HG02588 (cell line): ENCODE data around the gene DISP2.
A peak's percentile ranks its signal among the peaks of the same experiment; 100 is the strongest.

ENCODE experiments used
- ATAC-seq: cut with Tn5 transposase; IDR thresholded peaks from one replicate; pipeline ENCODE4 v1.9.1; 2021; ENCODE audit warnings: mild to moderate bottlenecking, moderate library complexity; ENCODE audit not compliant: unreplicated experiment

DISP2 gene

DNA sequence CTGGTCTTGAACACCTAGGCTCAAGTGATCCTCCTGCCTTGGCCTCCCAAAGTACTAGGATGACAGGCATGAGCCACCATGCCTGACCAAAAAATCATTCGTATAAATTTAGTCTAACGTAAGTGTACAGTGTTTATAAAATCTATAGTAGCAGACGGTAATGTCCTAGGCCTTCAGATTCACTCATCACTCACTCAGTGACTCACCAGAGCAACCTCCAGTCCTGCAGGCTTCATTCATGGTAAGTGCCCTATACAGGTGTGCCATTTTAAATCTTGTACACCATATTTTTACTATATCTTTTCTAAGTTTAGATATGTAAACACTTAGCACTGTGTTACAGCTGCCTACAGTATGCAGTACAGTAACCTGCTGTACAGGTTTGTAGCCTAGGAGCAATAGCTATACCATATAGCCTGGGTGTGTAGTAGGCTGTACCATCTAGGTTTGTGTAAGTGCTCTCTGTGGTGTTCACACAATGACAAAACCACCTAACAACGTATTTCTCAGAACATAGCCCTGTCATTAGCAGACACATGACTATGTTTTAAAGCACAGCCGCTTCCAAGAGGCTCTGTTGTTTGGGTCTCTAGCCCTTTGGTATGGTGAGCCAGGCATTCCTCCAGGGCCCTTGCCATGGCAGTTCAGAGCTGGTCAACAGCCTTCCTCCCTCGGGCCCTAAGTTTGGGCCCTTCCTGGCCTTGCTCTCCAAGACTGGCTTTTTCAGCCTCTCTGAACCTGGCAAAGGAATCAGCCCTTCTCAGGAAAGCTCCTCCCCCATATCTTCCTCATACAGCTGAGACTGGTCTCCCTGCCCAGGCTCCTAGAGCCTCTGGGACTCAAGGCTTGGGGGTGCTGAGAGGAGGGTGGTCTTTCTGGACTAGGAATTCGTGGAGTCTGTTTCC lies 15.4 kb upstream of the DISP2 start:
- ATAC-seq: no peak

DNA sequence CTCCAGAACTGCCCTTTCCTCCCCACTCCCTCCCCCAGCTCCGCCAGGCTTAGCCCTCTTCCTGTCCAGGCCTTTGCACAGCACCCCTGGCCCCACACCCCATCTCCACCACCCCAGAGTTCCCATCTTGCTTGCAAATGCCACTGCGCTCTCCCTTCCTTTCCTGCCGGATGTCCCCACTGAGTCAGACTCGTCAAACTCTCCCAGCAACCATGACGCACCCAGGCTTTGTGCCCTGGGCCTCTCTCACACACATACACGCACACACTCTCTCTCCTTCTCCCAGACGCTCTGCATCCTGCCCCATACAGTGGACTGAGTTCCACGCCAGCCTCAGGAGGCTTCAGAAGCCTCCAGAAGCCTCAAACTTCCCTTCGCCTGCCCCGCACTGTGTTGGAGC lies 14.5 kb upstream of the DISP2 start:
- ATAC-seq: no peak

DNA sequence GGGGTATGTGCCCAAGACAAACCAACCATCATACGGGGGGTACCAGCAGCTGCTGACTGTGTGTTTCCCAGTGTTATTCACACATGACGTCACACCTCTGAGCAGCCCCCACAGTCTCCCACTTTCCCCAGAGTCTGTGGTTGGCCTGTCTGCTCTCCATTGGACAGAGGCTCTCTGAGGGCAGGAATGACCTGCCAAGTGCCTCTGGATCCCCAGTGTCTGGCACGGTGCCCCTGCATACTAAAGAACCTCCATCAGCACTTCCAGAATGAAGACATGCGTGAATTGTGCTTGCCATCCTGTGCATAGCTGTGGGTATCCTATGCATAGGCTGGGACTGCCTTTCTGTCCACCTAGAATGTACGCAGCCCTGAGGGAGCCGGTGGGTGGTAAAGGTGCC lies 13.8 kb upstream of the DISP2 start:
- ATAC-seq: no peak

- no peak for ATAC-seq
Observed at GRCh38 chr15:40344631-40345120, 13.3 kb upstream of the DISP2 start.

- no peak for ATAC-seq
Observed at GRCh38 chr15:40345225-40345866, 12.7 kb upstream of the DISP2 start.

DNA sequence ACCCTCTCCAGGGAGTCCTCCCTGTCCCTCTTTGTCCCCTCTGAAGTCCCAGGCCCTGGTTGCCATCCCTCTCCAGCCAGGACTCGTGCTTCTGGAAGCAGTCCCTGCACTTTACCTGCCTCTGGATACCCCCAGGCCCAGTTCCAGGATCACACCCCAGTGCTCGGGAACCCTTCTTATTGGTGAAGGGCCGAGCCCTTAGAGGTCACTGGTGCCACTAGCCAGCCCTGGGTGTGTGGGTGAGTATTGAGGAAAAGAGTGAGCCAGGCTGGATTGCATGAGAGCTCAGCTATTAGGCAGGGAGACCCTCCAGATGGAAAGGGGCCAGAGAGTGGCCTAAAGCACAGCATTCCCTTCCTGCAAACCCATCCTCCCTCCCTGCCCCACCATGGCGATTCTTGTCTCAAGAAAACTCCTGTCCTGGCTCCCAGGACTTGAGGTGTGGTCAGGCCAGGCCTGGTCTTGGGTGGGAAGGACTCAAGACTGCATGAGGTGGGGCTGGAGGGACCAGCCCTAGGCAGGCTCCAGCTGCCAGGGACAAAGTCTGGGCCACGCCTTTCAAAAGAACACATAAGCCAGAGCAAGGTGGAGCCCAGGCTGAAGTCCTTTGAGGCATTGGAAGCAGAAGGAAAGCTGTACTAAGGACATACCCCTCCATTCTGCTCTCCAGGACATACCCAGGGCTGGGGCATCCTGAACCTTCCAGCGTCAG lies 12.0 kb upstream of the DISP2 start:
- ATAC-seq: no peak

DNA sequence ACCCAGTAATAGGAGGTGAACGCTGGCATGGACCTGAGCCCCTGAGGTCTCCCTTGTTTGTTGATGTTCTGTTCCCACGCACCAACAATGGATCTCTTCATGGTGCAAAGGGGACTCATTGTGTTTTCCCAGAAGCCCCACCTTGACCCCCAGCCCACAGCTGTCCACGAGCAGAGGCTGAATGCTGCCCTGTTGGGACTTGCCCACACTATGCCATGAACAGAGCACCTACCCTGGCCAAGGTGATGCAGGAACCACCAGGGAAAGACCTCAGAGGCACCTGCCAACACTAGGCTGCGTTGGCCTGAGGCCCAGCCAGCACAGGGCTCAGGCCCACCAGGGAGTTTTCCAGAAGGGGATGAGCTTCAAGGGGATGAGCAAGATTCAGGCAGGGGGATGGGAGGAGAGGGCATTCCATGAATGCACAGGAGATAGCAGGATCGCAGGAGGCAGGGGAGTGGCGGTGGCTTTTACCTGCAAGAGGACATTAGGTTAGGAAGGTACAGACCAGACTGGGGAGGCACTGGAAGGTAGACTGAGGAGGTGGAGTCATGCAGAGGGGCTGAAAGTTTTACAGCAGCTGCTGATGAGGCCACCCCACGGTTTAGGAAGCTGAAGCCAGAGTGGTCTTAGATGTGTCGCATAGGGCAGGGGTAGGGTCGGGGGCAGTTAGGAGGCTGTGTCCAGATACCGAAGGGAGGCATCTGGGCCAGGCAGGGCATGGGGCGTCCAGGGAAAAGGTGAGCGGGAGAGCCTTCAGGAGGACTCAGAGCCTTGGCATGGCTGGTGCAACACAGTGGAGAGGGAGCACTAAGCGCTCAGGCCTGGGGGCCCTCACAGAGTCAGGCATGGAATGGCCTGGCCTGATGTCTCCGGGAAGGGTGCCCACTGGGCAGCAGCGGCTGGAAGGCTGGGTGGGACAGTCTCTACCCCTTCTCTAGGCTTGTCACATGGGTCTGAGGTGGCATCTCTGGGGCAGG lies 11.2 kb upstream of the DISP2 start:
- no peak for ATAC-seq

DNA sequence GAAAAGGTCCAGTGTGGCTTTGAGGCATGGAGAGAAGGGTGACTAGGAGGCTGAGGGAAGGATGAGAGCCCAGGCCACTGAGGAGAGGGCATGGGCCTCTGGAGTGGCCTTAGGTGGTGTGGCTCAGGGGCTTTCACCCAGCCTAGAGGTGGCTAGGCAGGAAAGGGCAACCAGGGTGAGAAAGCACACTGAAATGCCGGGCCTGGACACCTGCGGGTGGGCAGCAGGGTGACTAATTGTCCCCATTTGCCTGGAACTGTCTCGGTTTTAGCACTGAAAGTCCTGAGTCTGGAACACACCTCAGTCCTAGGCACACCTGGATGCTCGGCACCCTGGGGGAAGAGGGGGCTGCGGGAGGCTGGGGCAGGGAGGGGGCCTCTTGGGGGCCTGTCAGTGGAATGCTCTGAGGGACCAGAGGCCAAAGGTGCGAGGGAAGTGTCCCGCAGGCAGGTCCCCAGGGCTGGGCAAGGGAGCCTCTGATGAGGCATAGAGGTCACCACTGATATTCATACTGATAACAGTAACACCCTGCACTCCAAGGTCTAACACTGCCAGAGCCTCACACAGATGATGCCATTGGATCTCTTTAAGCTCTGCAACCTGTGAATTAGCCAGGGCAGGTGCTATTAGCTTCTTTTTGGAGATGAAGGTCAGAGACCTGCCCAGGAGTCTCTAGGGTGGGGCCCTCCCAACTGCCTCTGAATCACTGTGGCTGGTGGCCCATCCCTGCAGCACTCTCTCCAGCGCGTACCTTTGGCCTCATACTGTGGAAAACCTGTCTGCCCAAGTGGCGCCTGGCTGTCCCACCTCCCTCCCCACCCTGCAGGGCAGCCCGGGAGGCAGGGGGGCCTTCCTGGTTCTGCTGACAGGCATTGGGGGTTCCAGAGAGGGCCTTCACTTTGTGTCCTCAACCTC lies 10.2 kb upstream of the DISP2 start:
- ATAC-seq: no peak

GRCh38 chr15:40348474-40348870 lies 9.5 kb upstream of the DISP2 start:
- ATAC-seq: no peak

DNA sequence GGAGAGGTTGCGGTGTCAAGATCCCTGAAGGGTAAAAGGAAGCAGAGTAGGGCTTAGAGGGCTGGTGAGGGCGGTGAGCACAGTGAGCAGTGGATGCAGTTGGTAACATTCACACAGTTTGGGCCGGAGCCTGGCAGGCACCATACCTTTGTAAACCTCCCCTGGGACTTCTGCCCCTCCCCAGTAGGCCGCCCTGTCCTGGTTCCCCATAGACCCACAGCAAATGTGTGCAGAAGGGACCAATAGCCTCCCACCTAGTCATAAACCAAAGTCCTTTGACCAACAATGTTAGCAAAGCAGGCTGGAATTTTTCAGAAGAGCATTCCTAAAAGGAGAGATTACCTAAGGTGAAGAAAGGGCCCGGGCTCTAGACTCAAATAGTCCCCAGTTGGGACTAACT lies 8.9 kb upstream of the DISP2 start:
- ATAC-seq: no peak

DNA sequence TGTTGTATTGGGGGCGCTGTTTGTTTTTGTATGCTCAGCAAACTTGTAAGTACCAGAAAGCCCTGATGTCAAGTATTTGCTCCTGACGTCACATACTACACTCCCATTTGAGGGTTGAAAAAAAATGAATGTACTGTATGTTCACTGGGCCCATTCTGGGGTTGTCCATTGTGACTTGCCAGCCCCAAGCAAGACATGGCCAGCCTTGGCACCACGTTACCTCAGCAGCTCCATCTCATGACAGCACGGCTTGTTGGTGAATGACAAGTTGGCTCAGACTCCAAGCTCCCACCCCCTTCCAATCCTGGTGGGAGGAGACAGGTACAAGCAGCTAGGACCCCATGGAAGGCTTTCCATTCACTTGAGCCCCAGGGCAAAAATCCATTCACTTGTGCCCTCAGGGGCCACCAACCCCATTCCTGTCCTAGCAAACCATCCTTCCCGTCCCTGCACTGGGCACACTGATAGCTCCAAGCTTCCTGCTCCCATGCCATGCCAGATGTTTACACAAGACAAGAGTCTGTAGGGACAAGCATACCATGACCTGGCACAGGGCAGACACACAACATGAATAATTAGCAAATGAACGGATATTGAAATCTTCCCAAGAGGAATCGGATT lies 5.6 kb upstream of the DISP2 start:
- no peak for ATAC-seq

DNA sequence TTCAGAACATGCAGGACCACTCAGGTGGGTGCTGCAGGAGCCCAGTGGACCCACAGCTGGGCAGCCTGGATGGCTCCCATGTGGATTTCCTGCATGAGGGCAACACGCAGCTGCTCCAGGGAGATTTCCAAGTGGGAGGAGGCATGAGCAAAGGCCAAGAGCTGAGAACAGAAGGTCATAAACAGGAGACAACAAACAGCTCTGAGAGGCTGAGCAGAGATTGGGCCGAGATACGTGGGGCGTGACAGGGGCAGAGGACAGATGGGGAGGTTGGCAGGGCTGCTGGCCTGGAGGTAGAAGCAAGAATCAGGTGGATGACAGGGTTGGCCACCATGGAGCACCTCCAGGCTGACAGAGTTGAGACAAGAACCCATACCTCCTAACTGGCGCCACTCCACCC lies 4.3 kb upstream of the DISP2 start:
- ATAC-seq: no peak

- ATAC-seq: no peak
Observed at GRCh38 chr15:40354408-40355171, 3.4 kb upstream of the DISP2 start.

GRCh38 chr15:40355976-40356585 lies 1.9 kb upstream of the DISP2 start:
- ATAC-seq: no peak

GRCh38 chr15:40357246-40357645 lies 773 bp upstream of the DISP2 start:
- no peak for ATAC-seq

GRCh38 chr15:40358471-40359353 lies 693 bp downstream of the DISP2 start:
- peak; percentile 12 for ATAC-seq

- no peak for ATAC-seq
Observed at GRCh38 chr15:40360015-40360414, 2.0 kb downstream of the DISP2 start.
